ENCODE results near the gene KCNAB3. TPM values are rescaled to one million over a fixed set of nuclear protein-coding genes. Genes with fewer than 3 reads are reported as not detected.

Gene KCNAB3
- total and polyA plus RNA-seq, 4 donors: 0.23 to 0.67 (median 0.42) TPM

DNA sequence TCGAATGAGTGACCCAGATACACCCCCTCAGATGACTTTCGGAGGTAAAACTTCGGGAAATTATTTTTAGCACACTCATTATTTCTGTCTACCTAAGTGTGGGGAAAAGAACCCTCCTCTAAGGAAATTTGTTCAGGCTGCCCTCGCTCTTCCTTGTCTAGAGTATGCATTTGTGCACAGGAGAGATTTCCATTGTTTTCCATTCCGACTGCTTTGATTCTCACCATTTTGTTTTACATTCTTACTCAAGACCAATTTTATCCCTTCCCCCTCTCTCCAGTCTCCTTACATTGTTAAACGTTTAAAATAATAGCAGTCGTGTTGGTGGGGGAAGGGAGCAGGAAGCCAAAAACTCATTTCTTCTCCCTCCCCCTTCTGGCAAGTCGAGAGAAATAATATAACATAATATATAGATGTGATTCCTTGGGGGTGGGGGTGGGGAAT is 42.6 kb downstream of the KCNAB3 start:
- 12% methylated on average over 8 of the region's 8 CpGs for WGBS
- peaks cover 9 to 46% (median 42%) of the 10 kb centered on the region in 4 donors for H3K4me1 ChIP-seq (ENCODE audit: control insufficient read depth in 4 of 4, insufficient read depth in 4 of 4, low read length in 3 of 4)
- DNase-seq (ENCODE audit: low spot score): no peak

DNA sequence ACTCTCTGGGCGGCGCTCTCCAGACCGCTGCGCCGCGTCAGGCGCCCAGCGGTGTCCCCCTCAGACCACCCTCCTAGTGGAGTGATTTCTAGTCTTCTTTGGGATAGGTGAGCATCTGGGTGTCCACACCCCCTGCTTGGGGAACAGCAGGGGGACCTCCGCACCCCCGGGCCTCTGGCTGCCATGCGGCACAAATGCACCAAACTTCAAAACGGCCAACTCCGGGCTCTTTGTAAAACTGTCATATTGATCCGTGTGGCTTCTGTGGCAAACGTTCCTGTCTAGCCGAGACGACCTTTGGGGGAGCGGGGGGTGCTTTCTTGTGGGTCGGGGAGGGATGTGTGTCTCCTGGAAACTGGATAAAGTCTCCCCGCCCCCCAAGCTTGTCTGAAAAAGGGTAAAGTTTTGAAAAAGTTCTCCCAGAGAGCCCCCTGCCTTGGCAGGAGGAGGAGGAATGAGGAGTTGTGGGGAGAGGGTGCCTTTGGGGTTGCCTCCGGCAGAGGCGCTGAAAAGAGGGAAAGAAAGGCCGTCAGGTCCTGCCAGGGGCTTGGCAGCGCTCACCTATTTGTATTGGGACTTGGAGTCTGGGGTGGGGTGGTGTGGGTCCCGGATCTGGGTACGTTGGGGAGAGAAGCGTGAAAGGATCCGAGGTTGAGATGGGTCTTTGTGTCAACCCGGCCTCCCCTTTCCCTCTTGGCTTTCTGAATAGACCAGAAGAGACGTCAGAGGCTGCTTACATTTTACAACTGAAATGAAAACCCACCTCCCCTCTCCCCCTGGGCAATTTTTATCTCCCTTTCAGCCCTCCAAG is 43.2 kb downstream of the KCNAB3 start:
- Histone ChIP-seq H3K4me1 (ENCODE audit: control insufficient read depth in 4 of 4, insufficient read depth in 4 of 4, low read length in 3 of 4) (peaks cover 9 to 46% (median 42%) of the 10 kb centered on the region in 4 donors), H3K9ac (ENCODE audit: low read depth in 1 of 2, low read length in 2 of 2) (peak overlapping the region in 1 of 2 donors; percentile 67), H3K27ac (ENCODE audit: low read depth in 1 of 2, low read length in 2 of 2) (peak overlapping the region; percentile 65 to 89), H3K36me3 (ENCODE audit: control insufficient read depth in 4 of 4, insufficient read depth in 3 of 4, low read depth in 1 of 4, low read length in 3 of 4) (no peaks in the 10 kb centered on the region), H3K27me3 (ENCODE audit: control insufficient read depth in 4 of 4, insufficient read depth in 4 of 4, low read length in 3 of 4) (no peaks in the 10 kb centered on the region), H3K4me3 (ENCODE audit: low read depth in 1 of 3, low read length in 3 of 3) (peak overlapping the region in 2 of 3 donors; percentile 14 to 69), H3K9me3 (ENCODE audit: control insufficient read depth in 4 of 4, low read length in 3 of 4) (no peaks in the 10 kb centered on the region)
- TF ChIP-seq, protein P1, sequence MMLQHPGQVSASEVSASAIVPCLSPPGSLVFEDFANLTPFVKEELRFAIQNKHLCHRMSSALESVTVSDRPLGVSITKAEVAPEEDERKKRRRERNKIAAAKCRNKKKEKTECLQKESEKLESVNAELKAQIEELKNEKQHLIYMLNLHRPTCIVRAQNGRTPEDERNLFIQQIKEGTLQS (IDR thresholded peaks at IDR 0.05): no peak
- no peak for TF ChIP-seq HNF4A (conservative IDR thresholded peaks at IDR 0.05)
- TF ChIP-seq FOXA2 (IDR thresholded peaks at IDR 0.05): no peak
- no peak for TF ChIP-seq GABPA (IDR thresholded peaks at IDR 0.05 in 1 of 2, conservative IDR thresholded peaks at IDR 0.05 in 1 of 2)
- no peak for TF ChIP-seq YY1 (IDR thresholded peaks at IDR 0.05)
- no peak for TF ChIP-seq FOXA1 (IDR thresholded peaks at IDR 0.05)
- no peak for TF ChIP-seq EGR1 (IDR thresholded peaks at IDR 0.05; ENCODE audit: low read depth in 2 of 2)
- TF ChIP-seq, protein P2, sequence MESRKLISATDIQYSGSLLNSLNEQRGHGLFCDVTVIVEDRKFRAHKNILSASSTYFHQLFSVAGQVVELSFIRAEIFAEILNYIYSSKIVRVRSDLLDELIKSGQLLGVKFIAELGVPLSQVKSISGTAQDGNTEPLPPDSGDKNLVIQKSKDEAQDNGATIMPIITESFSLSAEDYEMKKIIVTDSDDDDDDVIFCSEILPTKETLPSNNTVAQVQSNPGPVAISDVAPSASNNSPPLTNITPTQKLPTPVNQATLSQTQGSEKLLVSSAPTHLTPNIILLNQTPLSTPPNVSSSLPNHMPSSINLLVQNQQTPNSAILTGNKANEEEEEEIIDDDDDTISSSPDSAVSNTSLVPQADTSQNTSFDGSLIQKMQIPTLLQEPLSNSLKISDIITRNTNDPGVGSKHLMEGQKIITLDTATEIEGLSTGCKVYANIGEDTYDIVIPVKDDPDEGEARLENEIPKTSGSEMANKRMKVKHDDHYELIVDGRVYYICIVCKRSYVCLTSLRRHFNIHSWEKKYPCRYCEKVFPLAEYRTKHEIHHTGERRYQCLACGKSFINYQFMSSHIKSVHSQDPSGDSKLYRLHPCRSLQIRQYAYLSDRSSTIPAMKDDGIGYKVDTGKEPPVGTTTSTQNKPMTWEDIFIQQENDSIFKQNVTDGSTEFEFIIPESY (IDR thresholded peaks at IDR 0.05): no peak
- TF ChIP-seq TAF1 (conservative IDR thresholded peaks at IDR 0.05): no peak
- TF ChIP-seq HNF4G (IDR thresholded peaks at IDR 0.05): no peak
- TF ChIP-seq SP1 (IDR thresholded peaks at IDR 0.05): no peak
- DNase-seq (ENCODE audit: low spot score): peak; percentile 44
- WGBS: 6% methylated on average over 30 of the region's 30 CpGs

More for the DNA sequence above, 42.6 kb downstream of the KCNAB3 start:
- TF ChIP-seq JUND (IDR thresholded peaks at IDR 0.05): no peak
- TF ChIP-seq, protein P3, sequence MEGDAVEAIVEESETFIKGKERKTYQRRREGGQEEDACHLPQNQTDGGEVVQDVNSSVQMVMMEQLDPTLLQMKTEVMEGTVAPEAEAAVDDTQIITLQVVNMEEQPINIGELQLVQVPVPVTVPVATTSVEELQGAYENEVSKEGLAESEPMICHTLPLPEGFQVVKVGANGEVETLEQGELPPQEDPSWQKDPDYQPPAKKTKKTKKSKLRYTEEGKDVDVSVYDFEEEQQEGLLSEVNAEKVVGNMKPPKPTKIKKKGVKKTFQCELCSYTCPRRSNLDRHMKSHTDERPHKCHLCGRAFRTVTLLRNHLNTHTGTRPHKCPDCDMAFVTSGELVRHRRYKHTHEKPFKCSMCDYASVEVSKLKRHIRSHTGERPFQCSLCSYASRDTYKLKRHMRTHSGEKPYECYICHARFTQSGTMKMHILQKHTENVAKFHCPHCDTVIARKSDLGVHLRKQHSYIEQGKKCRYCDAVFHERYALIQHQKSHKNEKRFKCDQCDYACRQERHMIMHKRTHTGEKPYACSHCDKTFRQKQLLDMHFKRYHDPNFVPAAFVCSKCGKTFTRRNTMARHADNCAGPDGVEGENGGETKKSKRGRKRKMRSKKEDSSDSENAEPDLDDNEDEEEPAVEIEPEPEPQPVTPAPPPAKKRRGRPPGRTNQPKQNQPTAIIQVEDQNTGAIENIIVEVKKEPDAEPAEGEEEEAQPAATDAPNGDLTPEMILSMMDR (IDR thresholded peaks at IDR 0.05; ENCODE audit: low read depth, low read length, missing input control): no peak
- TF ChIP-seq, protein P4, sequence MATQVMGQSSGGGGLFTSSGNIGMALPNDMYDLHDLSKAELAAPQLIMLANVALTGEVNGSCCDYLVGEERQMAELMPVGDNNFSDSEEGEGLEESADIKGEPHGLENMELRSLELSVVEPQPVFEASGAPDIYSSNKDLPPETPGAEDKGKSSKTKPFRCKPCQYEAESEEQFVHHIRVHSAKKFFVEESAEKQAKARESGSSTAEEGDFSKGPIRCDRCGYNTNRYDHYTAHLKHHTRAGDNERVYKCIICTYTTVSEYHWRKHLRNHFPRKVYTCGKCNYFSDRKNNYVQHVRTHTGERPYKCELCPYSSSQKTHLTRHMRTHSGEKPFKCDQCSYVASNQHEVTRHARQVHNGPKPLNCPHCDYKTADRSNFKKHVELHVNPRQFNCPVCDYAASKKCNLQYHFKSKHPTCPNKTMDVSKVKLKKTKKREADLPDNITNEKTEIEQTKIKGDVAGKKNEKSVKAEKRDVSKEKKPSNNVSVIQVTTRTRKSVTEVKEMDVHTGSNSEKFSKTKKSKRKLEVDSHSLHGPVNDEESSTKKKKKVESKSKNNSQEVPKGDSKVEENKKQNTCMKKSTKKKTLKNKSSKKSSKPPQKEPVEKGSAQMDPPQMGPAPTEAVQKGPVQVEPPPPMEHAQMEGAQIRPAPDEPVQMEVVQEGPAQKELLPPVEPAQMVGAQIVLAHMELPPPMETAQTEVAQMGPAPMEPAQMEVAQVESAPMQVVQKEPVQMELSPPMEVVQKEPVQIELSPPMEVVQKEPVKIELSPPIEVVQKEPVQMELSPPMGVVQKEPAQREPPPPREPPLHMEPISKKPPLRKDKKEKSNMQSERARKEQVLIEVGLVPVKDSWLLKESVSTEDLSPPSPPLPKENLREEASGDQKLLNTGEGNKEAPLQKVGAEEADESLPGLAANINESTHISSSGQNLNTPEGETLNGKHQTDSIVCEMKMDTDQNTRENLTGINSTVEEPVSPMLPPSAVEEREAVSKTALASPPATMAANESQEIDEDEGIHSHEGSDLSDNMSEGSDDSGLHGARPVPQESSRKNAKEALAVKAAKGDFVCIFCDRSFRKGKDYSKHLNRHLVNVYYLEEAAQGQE (IDR thresholded peaks at IDR 0.05): no peak
- H3K36me3 ChIP-seq (ENCODE audit: control insufficient read depth in 4 of 4, insufficient read depth in 3 of 4, low read depth in 1 of 4, low read length in 3 of 4): no peaks in the 10 kb centered on the region
- H3K9ac ChIP-seq (ENCODE audit: low read depth in 1 of 2, low read length in 2 of 2): peak overlapping the region in 1 of 2 donors; percentile 53
- H3K27me3 ChIP-seq (ENCODE audit: control insufficient read depth in 4 of 4, insufficient read depth in 4 of 4, low read length in 3 of 4): no peaks in the 10 kb centered on the region
- peak overlapping the region in 2 of 3 donors; percentile 19 to 32 for H3K4me3 ChIP-seq (ENCODE audit: low read depth in 1 of 3, low read length in 3 of 3)
- H3K9me3 ChIP-seq (ENCODE audit: control insufficient read depth in 4 of 4, low read length in 3 of 4): no peaks in the 10 kb centered on the region
- H3K27ac ChIP-seq (ENCODE audit: low read depth in 1 of 2, low read length in 2 of 2): peak overlapping the region; percentile 72 to 89

Measured in liver (tissue), 9 donors.